ENCODE results near the gene NOL11. TPM values are rescaled to one million over a fixed set of nuclear protein-coding genes. Genes with fewer than 3 reads are reported as not detected.

The NOL11 gene
- total and polyA plus RNA-seq, 12 donors: 21.7 to 44.8 (median 24.7) TPM

DNA sequence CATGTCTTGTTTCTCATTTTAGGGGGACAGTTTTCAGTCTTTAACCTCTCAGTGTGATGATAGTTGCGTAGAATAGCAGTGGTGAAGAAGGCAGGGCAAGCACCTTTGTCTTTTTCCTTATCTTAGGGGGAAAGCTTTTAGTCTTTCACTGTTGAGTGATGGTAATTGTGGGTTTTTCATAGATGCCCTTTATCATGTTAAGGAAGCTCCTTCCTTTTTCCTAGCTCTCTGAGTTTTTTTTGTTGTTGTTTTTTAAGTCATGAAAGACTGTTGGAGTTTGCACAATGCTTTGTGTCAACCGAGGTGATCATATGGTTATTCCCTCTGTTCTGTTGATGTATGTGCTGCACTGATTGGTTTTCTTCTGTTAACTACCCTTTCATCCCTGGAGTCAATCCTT lies 15.7 kb downstream of the NOL11 start:
- WGBS, 2 donors: 74 to 81% methylated on average over 2 of the region's 2 CpGs
- H3K36me3 ChIP-seq: peaks cover 0 to 100% (median 70%) of the 10 kb centered on the region in 9 donors
- no peaks in the 10 kb centered on the region for H3K27me3 ChIP-seq
- no peak overlapping the region for H3K27ac ChIP-seq
- TF ChIP-seq, protein P1, sequence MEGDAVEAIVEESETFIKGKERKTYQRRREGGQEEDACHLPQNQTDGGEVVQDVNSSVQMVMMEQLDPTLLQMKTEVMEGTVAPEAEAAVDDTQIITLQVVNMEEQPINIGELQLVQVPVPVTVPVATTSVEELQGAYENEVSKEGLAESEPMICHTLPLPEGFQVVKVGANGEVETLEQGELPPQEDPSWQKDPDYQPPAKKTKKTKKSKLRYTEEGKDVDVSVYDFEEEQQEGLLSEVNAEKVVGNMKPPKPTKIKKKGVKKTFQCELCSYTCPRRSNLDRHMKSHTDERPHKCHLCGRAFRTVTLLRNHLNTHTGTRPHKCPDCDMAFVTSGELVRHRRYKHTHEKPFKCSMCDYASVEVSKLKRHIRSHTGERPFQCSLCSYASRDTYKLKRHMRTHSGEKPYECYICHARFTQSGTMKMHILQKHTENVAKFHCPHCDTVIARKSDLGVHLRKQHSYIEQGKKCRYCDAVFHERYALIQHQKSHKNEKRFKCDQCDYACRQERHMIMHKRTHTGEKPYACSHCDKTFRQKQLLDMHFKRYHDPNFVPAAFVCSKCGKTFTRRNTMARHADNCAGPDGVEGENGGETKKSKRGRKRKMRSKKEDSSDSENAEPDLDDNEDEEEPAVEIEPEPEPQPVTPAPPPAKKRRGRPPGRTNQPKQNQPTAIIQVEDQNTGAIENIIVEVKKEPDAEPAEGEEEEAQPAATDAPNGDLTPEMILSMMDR (IDR thresholded peaks at IDR 0.05): no peak
- DNase-seq (no peak), ATAC-seq (no peak)
- no peak overlapping the region for H3K4me3 ChIP-seq
- H3K4me1 ChIP-seq: no peaks in the 10 kb centered on the region
- peaks cover 0 to 6% (median 2%) of the 10 kb centered on the region in 11 donors for H3K9me3 ChIP-seq
- intact Hi-C loops (cut with DNase I): loop anchor here in 1 of 10 donors (10.0 kb wide), 1 partner anchor 211 kb away; no protein-coding TSS in a partner anchor

- Histone ChIP-seq H3K36me3 (peaks cover 0 to 100% (median 70%) of the 10 kb centered on the region in 9 donors), H3K4me1 (no peaks in the 10 kb centered on the region), H3K4me3 (no peak overlapping the region), H3K27ac (no peak overlapping the region), H3K27me3 (no peaks in the 10 kb centered on the region), H3K9me3 (no peaks in the 10 kb centered on the region)
- TF ChIP-seq, protein P1 (IDR thresholded peaks at IDR 0.05): no peak
- ATAC-seq (no peak), DNase-seq (no peak)
- 81 to 83% methylated on average over 8 of the region's 8 CpGs for WGBS, 2 donors
- intact Hi-C loops (cut with DNase I): loop anchor here in 1 of 10 donors (10.0 kb wide), 1 partner anchor 208 kb away; no protein-coding TSS in a partner anchor
Measured at GRCh38 chr17:67737145-67737544, 19.4 kb downstream of the NOL11 start.

GRCh38 chr17:67742025-67742424 lies 24.3 kb downstream of the NOL11 start:
- ATAC-seq (no peak), DNase-seq (no peak)
- no peak overlapping the region for H3K4me3 ChIP-seq
- no peaks in the 10 kb centered on the region for H3K9me3 ChIP-seq
- no peaks in the 10 kb centered on the region for H3K27me3 ChIP-seq
- H3K36me3 ChIP-seq: peaks cover 6 to 100% (median 78%) of the 10 kb centered on the region in 9 donors
- TF ChIP-seq, protein P1 (IDR thresholded peaks at IDR 0.05): no peak
- H3K4me1 ChIP-seq: no peaks in the 10 kb centered on the region
- intact Hi-C loops (cut with DNase I): no loop called here
- WGBS, 2 donors: 77 to 82% methylated on average over 2 of the region's 2 CpGs
- H3K27ac ChIP-seq: no peak overlapping the region

DNA sequence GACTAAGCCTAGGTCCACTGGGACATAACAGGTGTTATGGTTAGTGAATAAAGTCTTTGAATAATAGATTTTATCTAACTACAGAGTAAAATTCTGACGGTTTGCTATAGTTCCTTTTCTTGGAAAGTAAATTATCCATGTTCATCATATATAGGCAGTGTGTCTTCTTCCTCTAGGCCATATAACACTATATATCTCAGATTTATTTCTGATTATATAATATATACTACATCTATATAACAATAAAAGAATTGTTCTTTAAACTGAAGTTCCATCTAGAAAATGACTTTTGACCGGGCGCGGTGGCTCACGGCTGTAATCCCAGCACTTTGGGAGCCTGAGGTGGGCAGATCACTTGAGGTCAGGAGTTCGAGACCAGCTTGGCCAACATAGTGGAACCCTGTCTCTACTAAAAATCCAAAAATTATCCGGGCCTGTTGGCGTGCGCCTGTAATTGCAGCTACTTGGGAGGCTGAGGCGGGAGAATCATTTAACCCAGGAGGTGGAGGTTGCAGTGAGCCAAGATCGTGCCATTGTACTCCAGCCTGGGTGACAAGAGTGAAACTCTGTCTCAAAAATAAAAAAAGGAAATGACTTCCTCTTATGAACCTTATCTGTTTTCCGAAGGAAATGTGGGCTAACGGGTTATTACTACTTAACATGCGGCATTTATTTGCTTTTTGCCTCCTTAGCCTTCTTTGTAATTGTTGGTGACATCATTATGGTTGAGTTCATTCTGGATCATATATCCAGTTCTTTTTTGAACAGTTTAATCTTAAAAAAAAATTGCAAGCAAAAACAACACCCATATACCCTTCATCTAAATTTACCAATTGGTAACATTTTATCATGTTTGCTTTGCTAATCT lies 29.2 kb downstream of the NOL11 start:
- no peak overlapping the region for H3K27ac ChIP-seq
- peaks cover 0 to 98% (median 57%) of the 10 kb centered on the region in 9 donors for H3K36me3 ChIP-seq
- DNase-seq (no peak), ATAC-seq (no peak)
- no peaks in the 10 kb centered on the region for H3K9me3 ChIP-seq
- no peaks in the 10 kb centered on the region for H3K27me3 ChIP-seq
- no peaks in the 10 kb centered on the region for H3K4me1 ChIP-seq
- intact Hi-C loops (cut with DNase I): no loop called here
- H3K4me3 ChIP-seq: no peak overlapping the region
- 75 to 77% methylated on average over 14 of the region's 14 CpGs for WGBS, 2 donors
- TF ChIP-seq, protein P1 (IDR thresholded peaks at IDR 0.05): no peak
